ENCODE results near the gene MTM1.

The MTM1 gene

GRCh38 chrX:150568320-150569154 is at the start of gene MTM1:
Gene MTM1 (plus strand): TSS chrX:150568621. CDS start chrX:150592615, 23,994 bp downstream.
- peak; percentile 68 for DNase-seq

- DNase-seq: no peak
These were observed 45.9 kb upstream of the MTM1 start for GRCh38 chrX:150522494-150522893.

- DNase-seq: no peak
These were observed 43.1 kb upstream of the MTM1 start for GRCh38 chrX:150525061-150525919.

- DNase-seq: no peak
These were observed 41.7 kb upstream of the MTM1 start for GRCh38 chrX:150526692-150527091.

- DNase-seq: no peak
These were observed 41.3 kb upstream of the MTM1 start for GRCh38 chrX:150527108-150527507.

GRCh38 chrX:150529587-150529986 is 38.8 kb upstream of the MTM1 start:
- no peak for DNase-seq

GRCh38 chrX:150530821-150531220 is 37.6 kb upstream of the MTM1 start:
- no peak for DNase-seq

- no peak for DNase-seq
These were observed 37.0 kb upstream of the MTM1 start for GRCh38 chrX:150531467-150531866.

GRCh38 chrX:150533863-150534262 is 34.6 kb upstream of the MTM1 start:
- DNase-seq: no peak

- no peak for DNase-seq
These were observed 31.8 kb upstream of the MTM1 start for GRCh38 chrX:150536455-150537116.

GRCh38 chrX:150537851-150538250 is 30.6 kb upstream of the MTM1 start:
- no peak for DNase-seq

GRCh38 chrX:150540965-150541364 is 27.5 kb upstream of the MTM1 start:
- no peak for DNase-seq

GRCh38 chrX:150542846-150543229 is 25.6 kb upstream of the MTM1 start:
- DNase-seq: no peak

- DNase-seq: no peak
These were observed 24.9 kb upstream of the MTM1 start for GRCh38 chrX:150543230-150544155.

- no peak for DNase-seq
These were observed 24.1 kb upstream of the MTM1 start for GRCh38 chrX:150544222-150544787.

- DNase-seq: no peak
These were observed 23.3 kb upstream of the MTM1 start for GRCh38 chrX:150544835-150545770.

GRCh38 chrX:150546711-150547153 is 21.7 kb upstream of the MTM1 start:
- DNase-seq: peak; percentile 49

GRCh38 chrX:150547375-150548115 is 20.9 kb upstream of the MTM1 start:
- peak; percentile 8 for DNase-seq

GRCh38 chrX:150548251-150548650 is 20.2 kb upstream of the MTM1 start:
- peak; percentile 6 for DNase-seq

- DNase-seq: no peak
These were observed 19.7 kb upstream of the MTM1 start for GRCh38 chrX:150548684-150549083.

Data from DMS79 treated with DMSO at 0.1 percent for 48 hours (cell line).